PC-3 (cell line): Measurements from ENCODE around the gene SPP2. TPM values are rescaled to one million over a fixed set of nuclear protein-coding genes. Genes with fewer than 3 reads are reported as not detected.

Experiments used
- ATAC-seq: fragments of 200-7000 bp; cut with Tn5 transposase; 2 replicates; pipeline ENCODE4 v1.9.1; 2020; ENCODE audit warnings: mild to moderate bottlenecking, moderate library complexity
- BruUV-seq: library from RNA; stranded (reverse); fragments of 400-500 nt; replicated peaks from 2 replicates; lab custom pipeline; 2021; lab: Mats Ljungman, UMichigan
- CTCF ChIA-PET: fragments of 300-600 bp; sonication (Branson Sonifier 250); formaldehyde crosslinking; loops from one replicate; lab custom pipeline; 2022; ENCODE audit warnings: antibody characterized with exemption; lab: Charles Lee
- POLR2A ChIA-PET: fragments of 300-600 bp; sonication (Branson Sonifier 250); formaldehyde crosslinking; loops from one replicate; lab custom pipeline; 2022; ENCODE audit warnings: antibody characterized with exemption; ENCODE audit not compliant: unreplicated experiment; lab: Charles Lee
- DNase-seq: peaks from one replicate; pipeline ENCODE4 v3.0.0-alpha.2; 2015
- H2AFZ ChIP-seq: fragments of 300-600 bp; sonication (generic); 2 replicates; pipeline ENCODE4 v1.6.0; 2016; ENCODE audit warnings: antibody characterized with exemption, low read length
- H3F3A ChIP-seq: fragments of 300-600 bp; sonication (generic); one replicate; pipeline ENCODE4 v1.6.0; 2017; ENCODE audit warnings: antibody characterized with exemption, low read length, control low read depth, mild to moderate bottlenecking; ENCODE audit not compliant: unreplicated experiment
- H3K27ac ChIP-seq: fragments of 300-600 bp; sonication (generic); 2 replicates; pipeline ENCODE4 v1.5.1; 2016; ENCODE audit warnings: mild to moderate bottlenecking, low read length
- H3K27me3 ChIP-seq: fragments of 300-600 bp; sonication (generic); 2 replicates; pipeline ENCODE4 v1.6.1; 2016; ENCODE audit warnings: low read length, mixed read lengths
- H3K36me3 ChIP-seq: fragments of 300-600 bp; sonication (generic); 2 replicates; pipeline ENCODE4 v1.6.1; 2016; ENCODE audit warnings: low read depth, mixed run types, low read length, mixed read lengths
- H3K4me1 ChIP-seq: fragments of 300-600 bp; sonication (generic); 2 replicates; pipeline ENCODE4 v1.5.1; 2016; ENCODE audit warnings: low read length; ENCODE audit not compliant: insufficient read depth
- H3K4me2 ChIP-seq: fragments of 300-600 bp; sonication (generic); 2 replicates; pipeline ENCODE4 v1.6.0; 2016; ENCODE audit warnings: low read length
- H3K4me3 ChIP-seq: fragments of 300-600 bp; sonication (generic); 2 replicates; pipeline ENCODE4 v1.5.1; 2016; ENCODE audit warnings: mild to moderate bottlenecking, low read length, mixed read lengths
- H3K79me2 ChIP-seq: fragments of 300-600 bp; sonication (generic); 2 replicates; pipeline ENCODE4 v1.6.1; 2017; ENCODE audit warnings: low read length, mixed read lengths
- H3K9ac ChIP-seq: fragments of 300-600 bp; sonication (generic); 2 replicates; pipeline ENCODE4 v1.6.0; 2016; ENCODE audit warnings: mild to moderate bottlenecking, low read length
- H3K9me2 ChIP-seq: fragments of 300-600 bp; sonication (generic); replicated peaks from 2 replicates; pipeline ENCODE4 v1.6.1; 2016; ENCODE audit warnings: mixed run types, low read length, mixed read lengths
- H3K9me3 ChIP-seq: fragments of 300-600 bp; sonication (generic); 2 replicates; pipeline ENCODE4 v1.6.1; 2016; ENCODE audit warnings: low read length, mixed read lengths
- H4K20me1 ChIP-seq: fragments of 300-600 bp; sonication (generic); 2 replicates; pipeline ENCODE4 v1.6.1; 2016; ENCODE audit warnings: low read length, mixed read lengths
- CTCF ChIP-seq: fragments of 300-600 bp; sonication (generic); conservative IDR thresholded peaks from 2 replicates; pipeline ENCODE4 v1.5.1; 2017; ENCODE audit warnings: antibody characterized with exemption, low read depth, mild to moderate bottlenecking, low read length
- EZH2 ChIP-seq: fragments of 300-600 bp; sonication (generic); IDR thresholded peaks from one replicate; pipeline ENCODE4 v1.6.1; 2017; ENCODE audit warnings: antibody characterized with exemption, mild to moderate bottlenecking, low read length; ENCODE audit not compliant: unreplicated experiment
- EZH2phosphoT487 ChIP-seq: fragments of 300-600 bp; sonication (generic); IDR thresholded peaks from 2 replicates; pipeline ENCODE4 v1.6.1; 2018; ENCODE audit warnings: mild to moderate bottlenecking, antibody characterized with exemption, low read length, borderline replicate concordance
- intact Hi-C: fragments of 100-400 bp; cut with micrococcal nuclease; formaldehyde crosslinking; loops from 2 replicates; pipeline ENCODE4 v1.9.0; 2023
- total RNA-seq: library from RNA; depleted of rRNA; stranded (reverse); fragments of >200 nt; gene quantifications from 2 replicates; pipeline ENCODE4 v1.2.3, GENCODE V29; 2014

The SPP2 gene
- total RNA-seq, 1 experiment from 2014 or later: not detected

- no peak overlapping the region for H2AFZ ChIP-seq
- intact Hi-C loops: no loop called here
- BruUV-seq: no TSS peak
- no peaks in the 10 kb centered on the region for H4K20me1 ChIP-seq
- no peak for DNase-seq
- H3F3A ChIP-seq: no peaks in the 10 kb centered on the region
- H3K9me2 ChIP-seq: no peaks in the 10 kb centered on the region
- ChIA-PET POLR2A (no interaction called here), CTCF (no interaction called here)
- no peak overlapping the region for H3K4me2 ChIP-seq
- no peak overlapping the region for H3K27ac ChIP-seq
- H3K9ac ChIP-seq: no peak overlapping the region
- H3K4me1 ChIP-seq: peaks cover 14% of the 10 kb centered on the region
- H3K4me3 ChIP-seq: no peak overlapping the region
- H3K9me3 ChIP-seq: no peaks in the 10 kb centered on the region
- H3K27me3 ChIP-seq: no peaks in the 10 kb centered on the region
- H3K79me2 ChIP-seq: no peaks in the 10 kb centered on the region
- H3K36me3 ChIP-seq: no peaks in the 10 kb centered on the region
- no peak for ATAC-seq
- no peak for TF ChIP-seq EZH2
- no peak for TF ChIP-seq EZH2phosphoT487
- TF ChIP-seq CTCF: no peak
Observed at GRCh38 chr2:234096164-234096563, 45.7 kb downstream of the SPP2 start.

- Histone ChIP-seq H3K4me3 (no peak overlapping the region), H4K20me1 (no peaks in the 10 kb centered on the region), H3K4me2 (no peak overlapping the region), H3K9ac (no peak overlapping the region), H3K4me1 (peaks cover 4% of the 10 kb centered on the region), H3K27me3 (no peaks in the 10 kb centered on the region), H3K9me2 (no peaks in the 10 kb centered on the region), H3K9me3 (no peaks in the 10 kb centered on the region), H3K27ac (no peak overlapping the region), H3K79me2 (no peaks in the 10 kb centered on the region), H2AFZ (no peak overlapping the region), H3K36me3 (no peaks in the 10 kb centered on the region), H3F3A (no peaks in the 10 kb centered on the region)
- POLR2A ChIA-PET: no interaction called here
- ATAC-seq: no peak
- no peak for TF ChIP-seq EZH2phosphoT487
- CTCF ChIA-PET: no interaction called here
- no TSS peak for BruUV-seq
- DNase-seq: no peak
- intact Hi-C loops: no loop called here
Observed at GRCh38 chr2:234098681-234099080, 48.2 kb downstream of the SPP2 start.

GRCh38 chr2:234099266-234099665 is 48.8 kb downstream of the SPP2 start:
- no peaks in the 10 kb centered on the region for H4K20me1 ChIP-seq
- H2AFZ ChIP-seq: no peak overlapping the region
- H3K9ac ChIP-seq: no peak overlapping the region
- intact Hi-C loops: no loop called here
- H3K36me3 ChIP-seq: no peaks in the 10 kb centered on the region
- H3K27ac ChIP-seq: no peak overlapping the region
- no peaks in the 10 kb centered on the region for H3K9me2 ChIP-seq
- no peak for TF ChIP-seq EZH2phosphoT487
- no peak for TF ChIP-seq CTCF
- TF ChIP-seq EZH2: no peak
- H3K4me2 ChIP-seq: no peak overlapping the region
- H3K79me2 ChIP-seq: no peaks in the 10 kb centered on the region
- POLR2A ChIA-PET: no interaction called here
- CTCF ChIA-PET: no interaction called here
- H3F3A ChIP-seq: no peaks in the 10 kb centered on the region
- H3K4me1 ChIP-seq: peaks cover 4% of the 10 kb centered on the region
- no peaks in the 10 kb centered on the region for H3K9me3 ChIP-seq
- no peak for ATAC-seq
- BruUV-seq: no TSS peak
- no peak for DNase-seq
- no peaks in the 10 kb centered on the region for H3K27me3 ChIP-seq
- no peak overlapping the region for H3K4me3 ChIP-seq
